Keratinocyte (primary cell): ENCODE measurements around the gene C10orf71. TPM values are rescaled to one million over a fixed set of nuclear protein-coding genes. Genes with fewer than 3 reads are reported as not detected.

ENCODE experiments used
- DNase-seq: peaks from one replicate; pipeline ENCODE4 v3.0.0-alpha.2; 2011; ENCODE audit warnings: low read depth, missing footprints, low spot score
- FAIRE-seq: peaks from 2 replicates; lab custom pipeline; 2011; peaks lifted over from hg19 to GRCh38; lab: Jason Lieb, UNC
- H2AFZ ChIP-seq: 2 replicates; pipeline ENCODE4 v1.6.0; 2012; ENCODE audit warnings: low read length, control low read depth, inconsistent platforms; ENCODE audit not compliant: control insufficient read depth
- H3K27ac ChIP-seq: 2 replicates; pipeline ENCODE4 v1.5.1; 2011; ENCODE audit warnings: low read length; ENCODE audit not compliant: control insufficient read depth, insufficient read depth
- H3K27me3 ChIP-seq: 3 replicates; pipeline ENCODE4 v1.6.0; 2011; ENCODE audit warnings: low read length; ENCODE audit not compliant: control insufficient read depth, insufficient read depth; ENCODE audit errors: extremely low read depth
- H3K36me3 ChIP-seq, 2 experiments: 2 replicates in 1 of 2; 3 replicates in 1 of 2; pipeline ENCODE4 v1.5.1; 2011; ENCODE audit warnings: low read length in 2 of 2, mild to moderate bottlenecking in 1 of 2; ENCODE audit not compliant: control insufficient read depth in 2 of 2, insufficient read depth in 2 of 2; ENCODE audit errors: extremely low read depth in 1 of 2
- H3K4me1 ChIP-seq: 3 replicates; pipeline ENCODE4 v1.5.1; 2011; ENCODE audit warnings: low read length; ENCODE audit not compliant: control insufficient read depth, insufficient read depth; ENCODE audit errors: extremely low read depth
- H3K4me2 ChIP-seq: 3 replicates; pipeline ENCODE4 v1.6.0; 2011; ENCODE audit warnings: low read depth, low read length; ENCODE audit not compliant: control insufficient read depth, insufficient read depth; ENCODE audit errors: extremely low read depth
- H3K4me3 ChIP-seq, 3 experiments: fragments of 200-600 bp in 1 of 3; sonication (generic) in 1 of 3; 2 replicates in 2 of 3; 3 replicates in 1 of 3; pipeline ENCODE4 v1.5.1; 2011 to 2016; ENCODE audit warnings: low read length in 3 of 3, mild to moderate bottlenecking in 3 of 3, control low read depth in 2 of 3, inconsistent platforms in 1 of 3, low read depth in 1 of 3, mixed read lengths in 1 of 3, mixed run types in 1 of 3, moderate library complexity in 1 of 3; ENCODE audit not compliant: control insufficient read depth in 2 of 3, insufficient read depth in 2 of 3; ENCODE audit errors: extremely low read depth in 1 of 3
- H3K79me2 ChIP-seq: 2 replicates; pipeline ENCODE4 v1.6.0; 2012; ENCODE audit warnings: low read length; ENCODE audit not compliant: control insufficient read depth, insufficient read depth
- H3K9ac ChIP-seq: 3 replicates; pipeline ENCODE4 v1.6.0; 2011; ENCODE audit warnings: low read length; ENCODE audit not compliant: control insufficient read depth, insufficient read depth; ENCODE audit errors: extremely low read depth
- H3K9me1 ChIP-seq: 3 replicates; pipeline ENCODE4 v1.6.0; 2011; ENCODE audit warnings: low read length; ENCODE audit not compliant: control insufficient read depth, insufficient read depth; ENCODE audit errors: extremely low read depth
- H3K9me3 ChIP-seq: 2 replicates; pipeline ENCODE4 v1.5.1; 2012; ENCODE audit warnings: low read depth, low read length; ENCODE audit not compliant: control insufficient read depth
- H4K20me1 ChIP-seq: 3 replicates; pipeline ENCODE4 v1.6.0; 2011; ENCODE audit warnings: low read length; ENCODE audit not compliant: control insufficient read depth, insufficient read depth; ENCODE audit errors: extremely low read depth
- CTCF ChIP-seq, 3 experiments: IDR thresholded peaks in 1 of 3; conservative IDR thresholded peaks in 1 of 3; optimal IDR thresholded peaks in 1 of 3; 2 replicates in 2 of 3; 3 replicates in 1 of 3; pipeline versions ENCODE3 to v1.5.1; 2011; ENCODE audit warnings: low read length in 3 of 3, mild to moderate bottlenecking in 3 of 3, moderate library complexity in 2 of 3, control low read depth in 1 of 3, inconsistent platforms in 1 of 3; ENCODE audit not compliant: insufficient read depth in 2 of 3; ENCODE audit errors: extremely low read depth in 1 of 3
- EZH2 ChIP-seq: IDR thresholded peaks from one replicate; pipeline ENCODE4 v1.6.1; 2012; ENCODE audit warnings: inconsistent platforms, mild to moderate bottlenecking, low read length, moderate library complexity
- dilution Hi-C: fragments of 300-500 bp; cut with MboI; formaldehyde crosslinking; loops from one replicate; pipeline ENCODE4 v1.7.0; 2020; ENCODE audit warnings: low sequenced_read_pairs; ENCODE audit not compliant: extremely low pct_ligation_motif_present
- polyA plus RNA-seq, 5 experiments: library from polyadenylated mRNA; depleted of rRNA in 3 of 5; stranded (reverse) in 3 of 5; stranded (forward) in 1 of 5; unstranded in 1 of 5; fragments of >200 nt; gene quantifications; 1 replicate in 1 of 5; 2 replicates in 3 of 5; 3 replicates in 1 of 5; pipeline versions ENCODE4 v1.2.1 to v1.2.3, GENCODE V29; 2011 to 2012; ENCODE audit warnings: missing spikeins in 2 of 5, low read depth in 1 of 5, low replicate concordance in 1 of 5

C10orf71 gene
- polyA plus RNA-seq, 1 donor (not counting 4 experiments of a cell fraction or from before 2014, with no cell fraction given), result not detected

- Histone ChIP-seq H3K27ac (no peak overlapping the region), H2AFZ (no peak overlapping the region), H3K36me3 (no peaks in the 10 kb centered on the region), H3K9ac (no peak overlapping the region), H3K4me1 (no peaks in the 10 kb centered on the region), H3K4me3 (no peak overlapping the region), H3K9me3 (no peaks in the 10 kb centered on the region), H3K4me2 (no peak overlapping the region), H3K9me1 (no peaks in the 10 kb centered on the region), H3K79me2 (no peaks in the 10 kb centered on the region), H4K20me1 (no peaks in the 10 kb centered on the region), H3K27me3 (no peaks in the 10 kb centered on the region)
- TF ChIP-seq EZH2 (no peak), CTCF (optimal IDR thresholded peaks at IDR 0.05 in 1 of 3, IDR thresholded peaks at IDR 0.05 in 1 of 3, conservative IDR thresholded peaks at IDR 0.05 in 1 of 3; ENCODE audit: extremely low read depth in 1 of 3, insufficient read depth in 2 of 3, low read length in 3 of 3) (no peak)
- no peak for FAIRE-seq
- dilution Hi-C loops, result no loop called here
- no peak for DNase-seq
Observed at GRCh38 chr10:49254150-49254549, 44.8 kb upstream of the C10orf71 start.

DNA sequence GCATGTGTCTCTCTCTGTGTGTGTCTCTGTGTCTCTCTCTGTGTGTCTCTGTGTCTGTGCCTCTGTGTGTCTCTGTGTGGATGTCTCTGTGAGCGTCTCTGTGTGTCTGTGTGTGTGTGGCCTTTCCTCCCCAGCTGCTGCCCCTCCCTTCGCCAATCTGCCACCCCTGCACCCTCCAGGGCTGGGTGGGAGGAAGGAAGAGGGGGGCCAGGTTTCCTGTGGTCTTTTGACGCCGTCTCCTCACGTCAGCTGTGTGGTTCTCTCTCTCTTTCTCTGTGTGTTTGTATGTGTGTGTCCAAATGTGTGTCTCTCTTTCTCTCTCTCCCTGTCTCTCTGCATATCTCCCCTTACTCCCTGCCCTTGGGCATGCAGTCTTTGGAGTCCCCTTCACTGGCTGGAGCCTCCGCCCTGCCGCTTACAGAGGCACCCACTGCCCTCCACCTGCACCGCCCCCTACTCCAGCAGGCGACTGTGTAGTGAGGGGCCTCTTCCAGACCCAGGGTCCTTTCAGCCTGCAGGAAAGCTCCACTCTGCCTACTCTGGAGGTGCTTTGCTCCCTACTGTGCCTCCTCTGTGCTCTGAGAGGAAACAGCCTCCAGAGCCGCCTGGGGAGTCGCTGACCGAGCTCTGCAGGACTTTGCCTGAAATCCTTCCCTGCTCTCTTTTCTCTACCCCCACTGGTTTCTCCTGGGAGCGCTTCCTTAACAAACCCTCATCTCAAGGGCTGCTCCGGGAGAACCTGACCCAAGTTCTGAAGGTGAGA is 44.2 kb upstream of the C10orf71 start:
- H3K27ac ChIP-seq, result no peak overlapping the region
- FAIRE-seq, result no peak
- dilution Hi-C loops, result no loop called here
- no peaks in the 10 kb centered on the region for H3K79me2 ChIP-seq
- no peak overlapping the region for H3K9ac ChIP-seq
- no peak for TF ChIP-seq CTCF (optimal IDR thresholded peaks at IDR 0.05 in 1 of 3, IDR thresholded peaks at IDR 0.05 in 1 of 3, conservative IDR thresholded peaks at IDR 0.05 in 1 of 3; ENCODE audit: extremely low read depth in 1 of 3, insufficient read depth in 2 of 3, low read length in 3 of 3)
- TF ChIP-seq EZH2, result no peak
- H2AFZ ChIP-seq, result no peak overlapping the region
- no peaks in the 10 kb centered on the region for H3K27me3 ChIP-seq
- H4K20me1 ChIP-seq, result no peaks in the 10 kb centered on the region
- no peak overlapping the region for H3K4me2 ChIP-seq
- no peak overlapping the region for H3K4me3 ChIP-seq
- no peaks in the 10 kb centered on the region for H3K9me3 ChIP-seq
- DNase-seq, result no peak
- no peaks in the 10 kb centered on the region for H3K36me3 ChIP-seq
- H3K9me1 ChIP-seq, result no peaks in the 10 kb centered on the region
- no peaks in the 10 kb centered on the region for H3K4me1 ChIP-seq
